ENCODE data around the gene SIK3. TPM values are rescaled to one million over a fixed set of nuclear protein-coding genes. Genes with fewer than 3 reads are reported as not detected.

The SIK3 gene
- polyA plus RNA-seq, 1 experiment = 7.3 TPM

GRCh38 chr11:117020869-117021564 lies 77.2 kb downstream of the SIK3 start:
- POLR2A ChIA-PET = no interaction called here
- CTCF ChIA-PET = no interaction called here
- no peak for TF ChIP-seq CTCF (IDR thresholded peaks at IDR 0.05; ENCODE audit: insufficient read depth, low read depth, low read length)
- Histone ChIP-seq H3K36me3 (ENCODE audit: control insufficient read depth, insufficient read depth, low read length) (no peaks in the 10 kb centered on the region), H3K4me3 (ENCODE audit: low read depth, low read length) (no peak overlapping the region), H3K27me3 (ENCODE audit: control insufficient read depth, insufficient read depth, low read length) (no peaks in the 10 kb centered on the region)
- DNase-seq (ENCODE audit: low read depth) = no peak

- no peaks in the 10 kb centered on the region for H3K36me3 ChIP-seq (ENCODE audit: control insufficient read depth, insufficient read depth, low read length)
- no peak overlapping the region for H3K4me3 ChIP-seq (ENCODE audit: low read depth, low read length)
- H3K27me3 ChIP-seq (ENCODE audit: control insufficient read depth, insufficient read depth, low read length) = no peaks in the 10 kb centered on the region
- no peak for TF ChIP-seq CTCF (IDR thresholded peaks at IDR 0.05; ENCODE audit: insufficient read depth, low read depth, low read length)
- ChIA-PET CTCF (interaction anchor here (0.6 to 0.9 kb wide), 2 partner anchors 29 to 31 kb away, joined by 3 to 4 read pairs; no protein-coding TSS in a partner anchor), POLR2A (no interaction called here)
- DNase-seq (ENCODE audit: low read depth) = no peak
Measured at GRCh38 chr11:117020287-117020686, 77.9 kb downstream of the SIK3 start.

GRCh38 chr11:117019871-117020270 lies 78.4 kb downstream of the SIK3 start:
- no peaks in the 10 kb centered on the region for H3K27me3 ChIP-seq (ENCODE audit: control insufficient read depth, insufficient read depth, low read length)
- POLR2A ChIA-PET = no interaction called here
- no peaks in the 10 kb centered on the region for H3K36me3 ChIP-seq (ENCODE audit: control insufficient read depth, insufficient read depth, low read length)
- no peak for TF ChIP-seq CTCF (IDR thresholded peaks at IDR 0.05; ENCODE audit: insufficient read depth, low read depth, low read length)
- CTCF ChIA-PET = interaction anchor here (0.6 to 0.9 kb wide), 3 partner anchors 10 to 31 kb away, joined by 3 to 4 read pairs (median 3); no protein-coding TSS in a partner anchor
- H3K4me3 ChIP-seq (ENCODE audit: low read depth, low read length) = no peak overlapping the region
- DNase-seq (ENCODE audit: low read depth) = no peak

GRCh38 chr11:117017456-117017855 lies 80.8 kb downstream of the SIK3 start:
- POLR2A ChIA-PET = interaction anchor here (0.6 kb wide), 1 partner anchor 81 kb away, joined by 6 read pairs; the partner anchor contains the start of gene SIK3
- Histone ChIP-seq H3K4me3 (ENCODE audit: low read depth, low read length) (no peak overlapping the region), H3K36me3 (ENCODE audit: control insufficient read depth, insufficient read depth, low read length) (no peaks in the 10 kb centered on the region), H3K27me3 (ENCODE audit: control insufficient read depth, insufficient read depth, low read length) (no peaks in the 10 kb centered on the region)
- no peak for TF ChIP-seq CTCF (IDR thresholded peaks at IDR 0.05; ENCODE audit: insufficient read depth, low read depth, low read length)
- CTCF ChIA-PET = interaction anchor here (1.2 kb wide), 1 partner anchor 46 kb away, joined by 3 read pairs; no protein-coding TSS in a partner anchor
- DNase-seq (ENCODE audit: low read depth) = no peak

- Histone ChIP-seq H3K36me3 (ENCODE audit: control insufficient read depth, insufficient read depth, low read length) (no peaks in the 10 kb centered on the region), H3K4me3 (ENCODE audit: low read depth, low read length) (no peak overlapping the region), H3K27me3 (ENCODE audit: control insufficient read depth, insufficient read depth, low read length) (no peaks in the 10 kb centered on the region)
- ChIA-PET POLR2A (no interaction called here), CTCF (interaction anchor here (0.9 kb wide), 1 partner anchor 8 kb away, joined by 3 read pairs; no protein-coding TSS in a partner anchor)
- DNase-seq (ENCODE audit: low read depth) = no peak
- TF ChIP-seq CTCF (IDR thresholded peaks at IDR 0.05; ENCODE audit: insufficient read depth, low read depth, low read length) = no peak
Measured at GRCh38 chr11:117016747-117017146, 81.5 kb downstream of the SIK3 start.

Measured in BJ (cell line).